Endothelial cell of umbilical vein (primary cell): Measurements from ENCODE around the gene FMNL2. TPM values are rescaled to one million over a fixed set of nuclear protein-coding genes. Genes with fewer than 3 reads are reported as not detected.

Experiments used
- BruUV-seq: library from RNA; stranded (reverse); fragments of 400-500 nt; replicated peaks from 2 replicates; lab custom pipeline; 2021; lab: Mats Ljungman, UMichigan
- CTCF ChIA-PET: fragments of 300-600, 350-600 bp; sonication (Branson Sonifier 250); formaldehyde crosslinking; loops from one replicate; lab custom pipeline; 2021; ENCODE audit warnings: antibody characterized with exemption, inconsistent platforms; lab: Charles Lee
- POLR2A ChIA-PET: fragments of 300-600, 350-600 bp; sonication (Branson Sonifier 250); formaldehyde crosslinking; loops from one replicate; lab custom pipeline; 2021; ENCODE audit warnings: antibody characterized with exemption, inconsistent platforms; lab: Charles Lee
- DNase-seq: peaks from one replicate; pipeline ENCODE4 v3.0.0-alpha.2; 2011; ENCODE audit warnings: low read depth, low spot score
- FAIRE-seq: peaks from 2 replicates; lab custom pipeline; 2011; peaks lifted over from hg19 to GRCh38; lab: Jason Lieb, UNC
- H2AFZ ChIP-seq: 2 replicates; pipeline ENCODE4 v1.6.0; 2012; ENCODE audit warnings: low read depth, low read length, control low read depth, inconsistent platforms
- H3K27ac ChIP-seq: 2 replicates; pipeline ENCODE4 v1.5.1; 2011; ENCODE audit warnings: low read depth, mild to moderate bottlenecking, control low read depth, low read length, moderate library complexity; ENCODE audit not compliant: insufficient read depth
- H3K27me3 ChIP-seq, 2 experiments: 2 replicates each; pipeline versions ENCODE4 v1.6.0 to v1.6.1; 2011; ENCODE audit warnings: low read length in 2 of 2, mixed read lengths in 1 of 2; ENCODE audit not compliant: control insufficient read depth in 2 of 2, insufficient read depth in 2 of 2
- H3K36me3 ChIP-seq, 2 experiments: 2 replicates in 1 of 2; 3 replicates in 1 of 2; pipeline ENCODE4 v1.5.1; 2011; ENCODE audit warnings: low read length in 2 of 2, mild to moderate bottlenecking in 1 of 2, moderate library complexity in 1 of 2; ENCODE audit not compliant: control insufficient read depth in 2 of 2, insufficient read depth in 2 of 2; ENCODE audit errors: extremely low read depth in 1 of 2
- H3K4me1 ChIP-seq: 3 replicates; pipeline ENCODE4 v1.5.1; 2011; ENCODE audit warnings: mild to moderate bottlenecking, low read length; ENCODE audit not compliant: control insufficient read depth, insufficient read depth; ENCODE audit errors: extremely low read depth
- H3K4me2 ChIP-seq: 2 replicates; pipeline ENCODE4 v1.6.1; 2011; ENCODE audit warnings: low read length, control low read depth, mixed read lengths; ENCODE audit not compliant: insufficient read depth
- H3K4me3 ChIP-seq, 3 experiments: fragments of 200-600 bp in 1 of 3; sonication (generic), shearing (Covaris generic) in 1 of 3; replicated peaks in 1 of 3; 2 replicates each; pipeline ENCODE4 v1.5.1; 2011 to 2016; ENCODE audit warnings: control low read depth in 3 of 3, low read length in 3 of 3, mild to moderate bottlenecking in 2 of 3, inconsistent platforms in 1 of 3, low read depth in 1 of 3, moderate library complexity in 1 of 3; ENCODE audit not compliant: insufficient read depth in 1 of 3
- H3K79me2 ChIP-seq: 2 replicates; pipeline ENCODE4 v1.6.0; 2012; ENCODE audit warnings: low read length, inconsistent platforms; ENCODE audit not compliant: control insufficient read depth, insufficient read depth
- H3K9ac ChIP-seq: replicated peaks from 2 replicates; pipeline ENCODE3; 2011; ENCODE audit warnings: low read length, control low read depth; ENCODE audit not compliant: insufficient read depth; ENCODE audit errors: extremely low read depth
- H3K9me1 ChIP-seq: replicated peaks from 3 replicates; pipeline ENCODE4 v1.6.0; 2011; ENCODE audit warnings: mild to moderate bottlenecking, low read length; ENCODE audit not compliant: control insufficient read depth, insufficient read depth; ENCODE audit errors: extremely low read depth
- H3K9me3 ChIP-seq: replicated peaks from 2 replicates; pipeline ENCODE4 v1.5.1; 2012; ENCODE audit warnings: low read length, inconsistent platforms; ENCODE audit not compliant: control insufficient read depth, insufficient read depth
- H4K20me1 ChIP-seq: replicated peaks from 2 replicates; pipeline ENCODE3; 2011; ENCODE audit warnings: mild to moderate bottlenecking, low read length; ENCODE audit not compliant: control insufficient read depth, insufficient read depth; ENCODE audit errors: extremely low read depth
- CTCF ChIP-seq, 2 donors: IDR thresholded peaks; 1 replicate in 1 of 2; 2 replicates in 1 of 2; pipeline ENCODE4 v1.5.1; 2011; ENCODE audit warnings: low read length in 2 of 2, mild to moderate bottlenecking in 2 of 2, moderate library complexity in 2 of 2, control low read depth in 1 of 2, inconsistent platforms in 1 of 2, low read depth in 1 of 2; ENCODE audit not compliant: insufficient read depth in 1 of 2; ENCODE audit errors: extremely low read depth in 1 of 2
- EZH2 ChIP-seq: IDR thresholded peaks from 2 replicates; pipeline ENCODE4 v1.6.1; 2012; ENCODE audit warnings: borderline replicate concordance, low read depth, mild to moderate bottlenecking, moderate library complexity, low read length, inconsistent platforms; ENCODE audit not compliant: severe bottlenecking
- FOS ChIP-seq: IDR thresholded peaks from 2 replicates; pipeline ENCODE4 v1.6.1; 2011; ENCODE audit warnings: mild to moderate bottlenecking, low read length, moderate library complexity, borderline replicate concordance; ENCODE audit not compliant: insufficient read depth
- GATA2 ChIP-seq: IDR thresholded peaks from 2 replicates; pipeline ENCODE4 v1.7.0; 2011; ENCODE audit warnings: low read depth, mild to moderate bottlenecking, moderate library complexity, mixed read lengths, low read length; ENCODE audit not compliant: insufficient read length, insufficient read depth
- JUN ChIP-seq: IDR thresholded peaks from 2 replicates; pipeline ENCODE4 v1.6.1; 2011; ENCODE audit warnings: borderline replicate concordance, low read depth; ENCODE audit not compliant: insufficient read length, insufficient read depth
- MAX ChIP-seq: IDR thresholded peaks from 2 replicates; pipeline ENCODE4 v1.6.1; 2011; ENCODE audit not compliant: insufficient read depth, insufficient read length
- MYC ChIP-seq: IDR thresholded peaks from one replicate; pipeline ENCODE4 v1.6.1; 2011; ENCODE audit warnings: mild to moderate bottlenecking, low read depth, low read length
- POLR2A ChIP-seq: IDR thresholded peaks from 2 replicates; pipeline ENCODE4 v1.6.1; 2012; ENCODE audit warnings: low read depth, mild to moderate bottlenecking, control low read depth, low read length
- POLR2AphosphoS5 ChIP-seq: IDR thresholded peaks from 2 replicates; pipeline ENCODE4 v1.6.1; 2012; ENCODE audit warnings: low read depth, mild to moderate bottlenecking, control low read depth, low read length, moderate library complexity; ENCODE audit not compliant: insufficient read depth
- dilution Hi-C: fragments of 300-500 bp; cut with MboI; formaldehyde crosslinking; loops from one replicate; pipeline ENCODE4 v1.15.0; 2019; ENCODE audit warnings: low sequenced_read_pairs; ENCODE audit not compliant: extremely low pct_ligation_motif_present
- intact Hi-C: fragments of 100-400 bp; cut with micrococcal nuclease; formaldehyde crosslinking; loops from one replicate; pipeline ENCODE4 v1.10.0; 2022
- polyA plus RNA-seq, 4 experiments: library from polyadenylated mRNA; depleted of rRNA in 3 of 4; stranded (reverse) in 3 of 4; unstranded in 1 of 4; fragments of >200 nt; gene quantifications; 2 replicates each; pipeline versions ENCODE4 v1.2.1 to v1.2.3, GENCODE V29; 2011 to 2012; ENCODE audit warnings: missing spikeins in 1 of 4
- total RNA-seq: library from RNA; stranded (reverse); gene quantifications from 2 replicates; pipeline ENCODE4 v1.2.3, GENCODE V29; 2021

Gene FMNL2
- total and polyA plus RNA-seq, 2 donors (not counting 3 experiments of a cell fraction or from before 2014, with no cell fraction given) = 8.3 to 28.0 TPM

DNA sequence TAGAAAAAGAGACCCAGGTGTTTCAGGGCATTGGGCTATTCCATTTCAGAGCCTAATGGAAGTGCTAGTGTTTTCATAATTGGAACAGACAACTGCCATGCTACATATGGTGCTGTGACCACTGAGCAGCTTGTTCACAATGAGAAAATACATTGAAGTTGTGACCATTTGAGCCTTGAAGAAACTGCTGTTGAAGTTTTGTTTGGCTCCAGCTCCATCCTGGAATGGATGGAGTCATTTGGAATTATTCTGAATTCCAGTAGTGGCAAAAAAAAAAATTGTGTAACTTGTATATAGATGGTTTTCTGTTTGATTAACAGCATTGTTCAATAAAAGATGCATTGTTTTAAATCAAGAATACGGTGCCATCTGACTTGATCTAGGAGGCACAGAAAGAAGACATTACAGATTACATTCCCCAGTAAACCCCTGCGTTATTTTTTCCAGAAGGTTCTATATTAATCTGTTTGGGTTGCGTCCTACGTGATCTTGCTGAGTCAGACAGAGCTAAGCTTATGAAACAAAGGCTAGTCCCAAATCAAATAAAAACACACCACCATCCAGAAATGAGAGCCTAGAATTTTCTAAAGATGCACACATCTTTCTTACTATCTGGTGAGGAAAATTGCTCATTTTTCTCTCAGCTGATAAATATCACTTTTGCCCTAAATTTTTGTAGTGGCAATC lies 19.2 kb downstream of the FMNL2 start:
- no peaks in the 10 kb centered on the region for H3K27me3 ChIP-seq
- H2AFZ ChIP-seq = no peak overlapping the region
- H3K36me3 ChIP-seq = no peaks in the 10 kb centered on the region
- ChIA-PET CTCF (interaction anchor here (1.3 to 1.4 kb wide), 2 partner anchors 12 to 33 kb away, joined by 3 read pairs; no protein-coding TSS in a partner anchor), POLR2A (no interaction called here)
- H4K20me1 ChIP-seq = peaks cover 5% of the 10 kb centered on the region
- no peaks in the 10 kb centered on the region for H3K9me3 ChIP-seq
- peaks cover 38% of the 10 kb centered on the region for H3K79me2 ChIP-seq
- no peak overlapping the region for H3K9ac ChIP-seq
- no peaks in the 10 kb centered on the region for H3K9me1 ChIP-seq
- H3K4me2 ChIP-seq = no peak overlapping the region
- FAIRE-seq (no peak), DNase-seq (no peak)
- no peak overlapping the region for H3K4me3 ChIP-seq
- no peaks in the 10 kb centered on the region for H3K4me1 ChIP-seq
- dilution Hi-C loops = no loop called here
- H3K27ac ChIP-seq = no peak overlapping the region
- intact Hi-C loops = no loop called here
- no peak for TF ChIP-seq MAX
- TF ChIP-seq POLR2AphosphoS5 = no peak
- TF ChIP-seq GATA2 = no peak
- no peak for TF ChIP-seq POLR2A
- no peak for TF ChIP-seq MYC
- no peak for TF ChIP-seq EZH2
- no peak for TF ChIP-seq JUN
- TF ChIP-seq FOS = no peak
- TF ChIP-seq CTCF (IDR thresholded peaks at IDR 0.05; ENCODE audit: extremely low read depth in 1 of 2, insufficient read depth in 1 of 2, low read depth in 1 of 2, low read length in 2 of 2) = no peak
- no TSS peak for BruUV-seq
